GM18507 (cell line): ENCODE data around the gene ZNF639.

Experiments used
- DNase-seq: peaks from one replicate; pipeline ENCODE4 v3.0.0; 2011; ENCODE audit warnings: low read depth; ENCODE audit not compliant: insufficient read length; ENCODE audit errors: extremely low spot score
- FAIRE-seq: peaks from 2 replicates; lab custom pipeline; 2011; peaks lifted over from hg19 to GRCh38; lab: Jason Lieb, UNC

ZNF639 gene

DNA sequence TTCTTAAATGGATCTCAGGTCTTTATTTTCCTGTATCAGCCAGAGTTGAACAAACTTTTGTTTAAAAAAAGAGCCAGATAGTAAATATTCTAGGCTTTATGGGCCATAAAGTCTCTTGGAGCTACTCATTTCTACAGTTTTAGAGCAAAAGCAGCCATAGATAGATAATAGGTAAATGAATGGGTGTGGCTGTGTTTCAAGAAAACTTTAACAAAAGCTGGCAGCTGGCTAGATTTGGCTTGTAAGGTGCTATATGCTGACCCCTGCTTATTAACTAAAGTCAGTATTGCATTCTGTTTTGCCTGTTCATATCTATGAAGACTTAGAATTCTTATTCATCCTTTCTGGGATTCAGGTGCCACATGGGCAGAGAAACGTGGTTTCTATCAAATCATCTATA, 53.6 kb downstream of the ZNF639 start:
- DNase-seq (no peak), FAIRE-seq (no peak)
